GM18873 (cell line): ENCODE results near the gene TNFRSF14.
"Not testable (repeated sequence)": the region's sequence is repeated elsewhere in the genome, so short reads cannot be mapped to it uniquely, and the experiment has no call there.

ENCODE experiments used
- ATAC-seq: cut with Tn5 transposase; IDR thresholded peaks from one replicate; pipeline ENCODE4 v1.9.1; 2021; ENCODE audit warnings: mild to moderate bottlenecking, moderate library complexity, moderate number of reproducible peaks; ENCODE audit not compliant: unreplicated experiment, low FRiP score

The TNFRSF14 gene

GRCh38 chr1:2552189-2552588 lies 4.0 kb upstream of the TNFRSF14 start:
- ATAC-seq, result no peak

- not testable (repeated sequence) for ATAC-seq
Observed at GRCh38 chr1:2553076-2553475, 3.1 kb upstream of the TNFRSF14 start.

- no peak for ATAC-seq
Observed at GRCh38 chr1:2553871-2554620, 2.1 kb upstream of the TNFRSF14 start.

GRCh38 chr1:2554621-2555387 lies 1.4 kb upstream of the TNFRSF14 start:
- ATAC-seq, result no peak

- ATAC-seq, result no peak
Observed at GRCh38 chr1:2555634-2556276, 416 bp upstream of the TNFRSF14 start.

- no peak for ATAC-seq
Observed at GRCh38 chr1:2556678-2557481, 709 bp downstream of the TNFRSF14 start.

GRCh38 chr1:2557482-2558400 lies 1.6 kb downstream of the TNFRSF14 start:
- ATAC-seq, result no peak

GRCh38 chr1:2558420-2558819 lies 2.2 kb downstream of the TNFRSF14 start:
- ATAC-seq, result no peak

- no peak for ATAC-seq
Observed at GRCh38 chr1:2558861-2559260, 2.7 kb downstream of the TNFRSF14 start.

GRCh38 chr1:2559509-2560298 lies 3.5 kb downstream of the TNFRSF14 start:
- no peak for ATAC-seq

GRCh38 chr1:2560299-2561073 lies 4.3 kb downstream of the TNFRSF14 start:
- ATAC-seq, result no peak

- no peak for ATAC-seq
Observed at GRCh38 chr1:2561446-2561845, 5.3 kb downstream of the TNFRSF14 start.

- no peak for ATAC-seq
Observed at GRCh38 chr1:2561898-2562895, 6.0 kb downstream of the TNFRSF14 start.

GRCh38 chr1:2563205-2563604 lies 7.0 kb downstream of the TNFRSF14 start:
- ATAC-seq, result no peak

GRCh38 chr1:2564006-2564814 lies 8.0 kb downstream of the TNFRSF14 start:
- ATAC-seq, result no peak

GRCh38 chr1:2564815-2565374 lies 8.7 kb downstream of the TNFRSF14 start:
- ATAC-seq, result no peak
